GM19239 (cell line): ENCODE data around the gene SETD1B.
"Not testable (repeated sequence)": the region's sequence is repeated elsewhere in the genome, so short reads cannot be mapped to it uniquely, and the experiment has no call there.

Experiments
- DNase-seq: peaks from one replicate; pipeline ENCODE4 v3.0.0; 2011; ENCODE audit warnings: low spot score; ENCODE audit not compliant: insufficient read length
- FAIRE-seq: peaks from 2 replicates; lab custom pipeline; 2011; peaks lifted over from hg19 to GRCh38; lab: Jason Lieb, UNC

The SETD1B gene

GRCh38 chr12:121843236-121843982 lies 39.6 kb downstream of the SETD1B start:
- no peak for FAIRE-seq
- no peak for DNase-seq

DNA sequence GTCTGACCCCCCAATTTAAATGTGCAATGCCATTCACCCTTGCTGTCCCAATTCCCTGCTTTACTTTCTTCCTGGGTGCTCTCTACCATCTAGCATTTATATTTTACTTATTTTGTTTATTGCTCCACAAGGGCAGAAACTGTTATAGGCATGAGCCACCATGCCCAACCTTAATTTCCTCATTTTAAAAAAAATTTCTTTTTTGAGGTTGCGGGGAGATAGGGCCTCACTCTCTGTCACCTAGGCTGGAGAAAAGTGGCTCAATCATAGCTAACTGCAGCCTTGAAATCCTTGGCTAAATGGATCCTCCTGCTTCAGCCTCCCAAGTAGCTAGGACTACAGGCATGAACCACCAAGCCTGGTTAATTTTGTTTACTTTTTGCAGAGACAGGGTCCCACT lies 41.9 kb downstream of the SETD1B start:
- no peak for DNase-seq
- FAIRE-seq: no peak

DNA sequence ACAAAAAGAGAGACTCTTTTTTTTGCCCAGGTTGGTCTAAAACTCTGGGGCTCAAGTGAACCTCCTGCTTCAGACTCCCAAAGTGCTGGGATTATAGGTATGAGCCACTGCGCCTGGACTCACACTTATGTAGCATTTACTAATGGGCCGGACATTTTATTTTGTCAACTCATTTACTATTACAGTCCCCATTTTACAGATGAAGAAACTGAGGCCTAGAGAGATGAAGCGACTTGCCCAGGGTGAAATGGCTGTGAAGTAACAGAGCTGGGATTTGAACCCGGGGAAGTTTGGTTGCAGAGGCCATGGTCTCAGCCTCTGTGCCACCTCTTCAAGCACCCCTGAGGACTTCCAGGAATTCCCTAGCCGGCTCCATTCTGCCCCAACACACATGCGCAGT lies 45.4 kb downstream of the SETD1B start:
- DNase-seq: no peak
- FAIRE-seq: no peak

GRCh38 chr12:121849665-121850064 lies 45.9 kb downstream of the SETD1B start:
- FAIRE-seq: no peak
- no peak for DNase-seq

GRCh38 chr12:121852392-121852791 lies 48.6 kb downstream of the SETD1B start:
- DNase-seq, FAIRE-seq: not testable (repeated sequence)

DNA sequence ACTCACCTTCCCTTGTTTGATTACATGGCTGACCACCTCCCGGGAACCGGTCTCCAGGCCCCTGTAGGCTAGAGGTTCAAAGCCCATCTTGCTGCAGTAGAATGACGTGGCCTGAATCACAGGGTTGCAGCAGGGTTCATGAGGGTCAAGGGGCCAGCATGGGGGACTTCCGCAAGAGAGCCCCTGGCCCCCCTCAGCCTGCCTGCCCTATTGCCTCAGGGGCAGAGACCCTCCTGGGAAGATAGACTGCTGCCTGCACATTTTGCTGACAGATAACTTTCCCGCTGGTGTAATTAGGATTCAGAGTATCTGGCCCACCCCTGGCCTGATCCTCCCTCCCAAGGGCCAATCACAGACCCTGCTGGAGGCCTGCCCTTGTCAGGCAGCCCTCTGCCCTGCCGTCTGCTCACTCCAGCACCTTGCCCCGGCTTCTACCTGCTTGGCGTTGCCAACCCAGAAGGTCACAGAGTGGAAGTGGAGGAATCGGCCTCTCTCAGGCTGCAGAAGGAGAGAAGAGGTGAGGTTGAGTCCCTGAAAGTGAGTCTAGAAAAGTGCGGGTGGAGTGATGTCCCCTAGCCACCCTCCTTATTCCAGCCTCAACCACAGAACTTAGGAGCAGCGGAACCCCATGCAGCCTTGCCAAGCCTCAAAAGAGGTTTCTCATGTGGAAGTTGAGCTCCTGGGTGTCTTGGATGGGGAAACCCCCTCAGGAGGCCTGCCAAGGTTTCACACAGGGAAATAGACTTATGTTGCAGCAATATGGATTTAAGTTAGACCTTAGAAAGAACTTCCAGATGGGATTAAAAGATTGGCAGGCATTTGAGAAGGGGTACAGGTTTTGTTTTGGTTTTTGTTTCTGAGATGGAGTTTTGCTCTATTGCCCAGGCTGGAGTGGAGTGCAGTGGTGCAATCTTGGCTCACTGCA lies 53.8 kb downstream of the SETD1B start:
- DNase-seq: no peak
- FAIRE-seq: no peak

GRCh38 chr12:121858318-121858661 lies 54.5 kb downstream of the SETD1B start:
- no peak for FAIRE-seq
- no peak for DNase-seq

DNA sequence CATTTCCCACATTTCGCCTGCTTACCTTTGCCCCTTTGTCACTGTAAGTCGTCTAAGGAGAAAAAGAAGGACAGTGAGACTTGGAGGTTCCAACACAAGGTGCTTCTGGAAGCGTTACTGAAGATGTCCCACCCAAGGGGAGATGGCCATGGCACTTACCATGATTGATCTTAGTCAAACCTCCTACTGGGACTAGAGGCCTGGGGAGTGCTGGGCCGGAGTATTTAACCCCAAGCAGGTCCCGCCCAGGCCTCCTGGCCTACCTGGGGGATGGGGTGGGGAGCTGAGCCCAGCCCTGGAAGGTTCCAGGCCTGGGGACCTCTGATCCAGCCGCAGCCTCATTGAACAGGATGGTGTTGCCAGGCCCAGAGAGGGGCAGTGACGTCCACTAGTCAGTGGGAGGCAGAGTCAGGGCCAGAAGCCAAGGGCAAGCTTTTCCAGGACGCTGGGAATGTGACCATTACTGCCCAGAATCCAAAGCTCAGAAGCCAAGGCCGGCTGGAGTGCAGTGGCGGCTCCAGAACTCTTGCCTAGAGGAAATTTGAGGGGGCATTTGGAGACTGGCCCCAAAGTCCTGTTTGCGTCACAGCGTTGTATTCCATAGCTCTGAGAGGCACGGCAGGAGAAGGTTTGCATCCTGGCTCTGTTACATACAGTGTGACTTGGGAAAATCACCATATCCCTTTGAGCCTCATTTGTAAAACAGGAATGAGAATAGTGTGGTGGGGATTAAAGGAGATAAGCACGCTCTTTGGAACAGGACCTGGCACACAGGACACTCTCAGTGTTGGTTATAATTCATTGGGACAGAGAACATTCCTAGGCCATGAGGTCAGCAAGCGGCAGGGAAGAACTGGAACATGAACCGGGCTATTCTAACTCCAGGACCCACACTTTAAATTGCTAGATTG lies 55.1 kb downstream of the SETD1B start, which contains the start of gene HPD:
Gene HPD (minus strand): TSS at position 198 of the 911 bp plus-strand sequence. CDS start 36 bp downstream, at position 162.
- DNase-seq: no peak
- no peak for FAIRE-seq

DNA sequence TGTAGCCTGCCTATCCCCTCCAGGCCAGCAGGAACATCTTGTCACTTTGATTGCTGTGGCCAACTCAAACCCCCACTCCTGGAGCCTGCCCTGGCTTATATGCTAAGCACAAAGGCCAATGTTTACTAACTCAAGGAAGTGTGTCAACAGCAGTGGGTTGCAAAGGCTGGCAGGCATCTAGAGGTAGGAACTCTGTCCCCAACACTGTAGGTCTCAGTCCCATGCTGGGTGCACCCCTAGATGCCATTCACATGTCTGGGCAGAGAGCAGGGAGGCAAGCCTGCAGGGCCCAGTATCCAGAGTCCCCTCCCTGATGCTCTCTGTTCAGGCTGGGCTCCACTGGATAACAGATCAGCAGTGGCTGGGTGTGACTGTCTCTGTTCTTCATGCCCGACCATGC lies 56.4 kb downstream of the SETD1B start:
- no peak for DNase-seq
- FAIRE-seq: no peak

DNA sequence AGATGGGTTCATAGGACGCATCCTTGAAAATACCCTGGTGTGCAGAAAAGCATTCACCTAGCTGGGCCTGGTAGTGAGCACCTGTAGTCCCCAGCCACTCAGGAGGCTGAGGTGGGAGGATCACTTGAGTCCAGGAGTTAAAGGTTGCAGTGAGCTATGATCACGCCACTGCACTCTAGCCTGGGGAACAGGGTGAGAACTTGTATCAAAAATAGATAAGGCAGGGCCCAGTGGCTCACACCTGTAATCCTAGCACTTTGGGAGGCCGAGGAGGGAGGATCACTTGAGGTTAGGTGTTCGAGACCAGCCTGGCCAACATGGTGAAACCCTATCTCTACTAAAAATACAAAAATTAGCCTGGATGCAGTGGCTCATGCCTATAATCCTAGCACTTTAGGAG lies 56.9 kb downstream of the SETD1B start:
- DNase-seq, FAIRE-seq: not testable (repeated sequence)

DNA sequence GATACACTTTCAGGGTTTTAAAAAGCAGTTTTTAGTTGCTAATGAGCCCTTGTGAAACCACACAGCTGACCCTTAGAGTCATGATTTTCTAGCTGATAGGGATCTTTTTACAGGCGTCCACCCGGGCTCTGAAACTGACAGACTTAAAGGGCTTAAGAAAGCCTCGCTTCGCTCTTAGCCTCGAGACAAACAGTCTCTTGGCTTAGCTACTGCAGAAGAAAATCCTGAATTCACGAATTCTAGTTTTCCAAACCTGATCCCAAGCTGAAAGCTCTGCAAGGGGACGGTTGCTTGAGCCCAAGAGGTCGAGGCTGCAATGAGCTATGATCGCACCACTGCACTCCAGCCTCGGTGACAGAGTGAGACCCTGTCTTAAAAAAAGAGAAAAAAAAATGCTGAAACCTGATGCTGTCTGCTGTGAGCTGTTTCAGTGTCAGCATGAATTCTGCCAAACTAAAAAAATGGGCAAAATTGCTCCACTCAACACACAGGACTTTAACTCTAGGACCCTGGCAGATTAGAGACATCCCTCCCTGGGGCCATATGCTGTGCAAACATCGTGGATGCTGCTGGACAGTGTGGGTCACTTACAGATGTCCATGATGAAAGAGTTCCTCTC lies 57.9 kb downstream of the SETD1B start:
- no peak for DNase-seq
- no peak for FAIRE-seq

GRCh38 chr12:121866331-121866730 lies 62.5 kb downstream of the SETD1B start:
- DNase-seq: no peak
- no peak for FAIRE-seq

DNA sequence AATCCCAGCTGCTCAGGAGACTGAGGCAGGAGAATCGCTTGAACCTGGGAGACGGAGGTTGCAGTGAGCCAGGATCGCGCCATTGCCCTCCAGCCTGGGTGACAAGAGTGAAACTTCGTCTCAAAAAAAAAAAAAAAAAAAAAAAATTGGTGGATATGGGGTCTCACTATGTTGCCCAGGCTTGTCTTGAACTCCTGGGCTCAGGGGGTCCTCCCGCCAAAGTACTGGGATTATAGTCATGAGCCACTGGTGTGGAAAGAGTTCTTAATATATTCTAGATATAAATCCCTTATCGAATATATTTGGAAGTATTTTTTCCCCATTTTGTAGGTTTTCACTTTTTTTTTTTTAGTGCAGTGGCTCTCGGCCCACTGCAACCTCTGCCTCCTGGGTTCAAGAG lies 65.4 kb downstream of the SETD1B start:
- FAIRE-seq, DNase-seq: not testable (repeated sequence)

DNA sequence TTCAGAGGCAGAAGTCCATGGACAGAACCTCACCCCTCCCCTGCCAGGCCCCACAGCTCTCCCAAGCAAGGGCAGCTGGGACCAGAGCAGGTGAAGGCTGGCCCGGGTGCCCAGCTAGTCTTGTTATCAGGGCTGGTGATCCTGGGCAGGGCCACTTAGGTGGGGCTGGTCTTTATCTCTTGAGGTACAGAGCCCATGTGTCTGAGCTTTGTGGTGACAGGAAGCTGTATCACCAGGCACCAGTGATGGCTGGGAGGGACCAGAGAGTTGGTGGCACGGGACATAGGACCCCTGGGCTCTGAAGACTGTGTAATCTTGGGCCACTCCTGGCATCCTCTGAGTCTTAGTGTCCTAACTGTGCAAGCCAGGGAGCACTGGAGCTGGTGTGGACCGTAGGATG lies 67.7 kb downstream of the SETD1B start:
- FAIRE-seq (no peak), DNase-seq (no peak)

DNA sequence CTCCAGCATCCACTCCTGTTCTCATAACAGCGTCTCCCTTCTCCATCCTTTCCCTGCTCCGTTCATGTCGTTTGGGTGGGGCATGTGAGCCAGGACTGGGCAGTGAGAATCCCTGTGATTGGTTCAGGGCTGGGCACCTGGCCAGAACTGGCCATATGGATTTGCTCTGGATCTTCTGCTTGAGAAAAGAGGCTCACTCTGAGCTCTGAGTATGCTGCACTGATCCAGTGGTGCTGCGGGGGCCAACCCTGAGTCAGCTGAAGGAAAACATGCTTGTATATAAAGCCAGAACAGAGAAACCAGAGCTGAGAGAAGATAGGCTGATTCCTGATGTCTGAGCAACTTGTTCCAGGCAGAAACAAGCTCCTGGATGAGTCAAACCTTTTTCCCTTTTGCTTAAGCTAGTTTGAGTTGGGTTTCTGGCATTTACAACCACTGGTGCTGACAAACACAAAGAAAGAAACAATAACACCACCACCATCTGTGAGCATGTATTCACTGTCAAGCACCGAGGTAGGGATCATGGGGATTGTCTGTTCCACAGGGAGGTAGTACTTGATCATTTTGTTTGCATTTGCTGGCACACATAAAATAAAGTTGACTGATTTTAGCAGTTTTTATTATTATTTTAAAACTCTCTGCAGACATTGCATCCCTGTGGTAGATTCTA lies 68.9 kb downstream of the SETD1B start:
- no peak for FAIRE-seq
- DNase-seq: no peak

DNA sequence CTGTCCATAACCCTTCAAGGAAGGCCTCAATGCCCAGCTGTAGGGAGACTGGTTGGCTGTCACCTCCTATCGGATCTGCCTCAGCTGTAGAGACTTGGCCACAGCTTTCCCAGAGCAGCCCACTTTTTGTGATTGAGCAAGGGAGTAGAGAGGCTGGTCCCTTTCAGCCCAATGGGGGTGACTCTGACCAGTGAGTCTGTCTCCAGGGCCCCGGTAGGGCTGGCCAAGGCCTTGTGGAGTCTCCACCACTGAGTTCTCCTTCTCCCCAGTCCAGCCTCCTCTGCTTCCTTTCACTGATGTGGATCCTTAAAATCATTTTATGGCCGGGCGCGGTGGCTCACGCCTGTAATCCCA lies 69.4 kb downstream of the SETD1B start:
- FAIRE-seq (no peak), DNase-seq (no peak)

DNA sequence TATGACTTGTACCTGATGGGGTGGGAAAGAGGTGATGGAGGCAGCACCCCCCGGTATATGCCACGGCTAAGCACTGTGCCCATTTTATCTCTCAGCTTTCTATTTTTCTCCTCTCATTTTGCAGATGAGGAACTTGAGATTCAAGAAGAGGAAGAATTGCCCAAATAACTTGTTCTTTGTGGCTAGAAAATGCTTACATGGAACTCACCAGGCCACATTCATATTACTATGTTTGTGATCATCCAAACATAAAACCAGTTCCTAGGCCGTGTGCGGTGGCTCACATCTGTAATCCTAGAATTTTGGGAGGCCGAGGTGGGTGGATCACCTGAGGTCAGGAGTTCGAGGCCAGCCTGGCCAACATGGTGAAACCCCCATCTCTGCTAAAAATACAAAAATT lies 70.3 kb downstream of the SETD1B start:
- no peak for DNase-seq
- no peak for FAIRE-seq

DNA sequence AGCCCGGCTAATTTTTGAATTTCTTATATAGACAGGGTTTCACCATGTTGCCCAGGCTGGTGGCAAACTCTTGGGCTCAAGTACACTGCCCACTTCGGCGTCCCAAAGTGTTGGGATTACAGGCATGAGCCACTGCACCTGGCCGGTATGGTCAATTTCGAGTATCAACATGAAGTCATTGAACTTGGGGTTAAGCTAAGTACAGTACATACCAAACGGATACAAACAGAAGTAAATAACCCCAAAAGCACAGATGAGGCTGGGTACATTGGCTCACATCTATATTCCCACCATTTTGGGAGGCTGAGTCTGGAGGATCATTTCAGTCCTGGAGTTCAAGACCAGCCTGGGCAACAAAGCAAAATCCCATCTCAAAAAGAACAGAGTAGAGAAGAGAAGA lies 71.8 kb downstream of the SETD1B start:
- no peak for FAIRE-seq

GRCh38 chr12:121876080-121876447 lies 72.3 kb downstream of the SETD1B start:
- FAIRE-seq, DNase-seq: not testable (repeated sequence)

More for the DNA sequence above, 71.8 kb downstream of the SETD1B start:
- no peak for DNase-seq
